ENCODE data around the gene KCNAB3. TPM values are rescaled to one million over a fixed set of nuclear protein-coding genes. Genes with fewer than 3 reads are reported as not detected.

KCNAB3 gene
- polyA plus RNA-seq, 1 donor (not counting 4 experiments of a cell fraction or from before 2014, with no cell fraction given): 2.0 TPM

- Histone ChIP-seq H3K9ac (ENCODE audit: control insufficient read depth, extremely low read depth, insufficient read depth, low read length) (no peak overlapping the region), H3K9me1 (ENCODE audit: control insufficient read depth, extremely low read depth, insufficient read depth, low read length) (no peaks in the 10 kb centered on the region), H2AFZ (ENCODE audit: control insufficient read depth, low read length) (no peak overlapping the region), H3K4me1 (ENCODE audit: control insufficient read depth, extremely low read depth, insufficient read depth, low read length) (no peaks in the 10 kb centered on the region), H3K36me3 (ENCODE audit: control insufficient read depth in 2 of 2, extremely low read depth in 1 of 2, insufficient read depth in 2 of 2, low read length in 2 of 2) (peaks cover 12 to 18% of the 10 kb centered on the region in 2 experiments), H3K79me2 (ENCODE audit: control insufficient read depth, insufficient read depth, low read length) (no peaks in the 10 kb centered on the region), H3K27me3 (ENCODE audit: control insufficient read depth, extremely low read depth, insufficient read depth, low read length) (no peaks in the 10 kb centered on the region), H3K4me2 (ENCODE audit: control insufficient read depth, extremely low read depth, insufficient read depth, low read depth, low read length) (no peak overlapping the region), H3K9me3 (ENCODE audit: control insufficient read depth, low read depth, low read length) (no peaks in the 10 kb centered on the region), H4K20me1 (ENCODE audit: control insufficient read depth, extremely low read depth, insufficient read depth, low read length) (no peaks in the 10 kb centered on the region), H3K27ac (ENCODE audit: control insufficient read depth, insufficient read depth, low read length) (no peak overlapping the region), H3K4me3 (ENCODE audit: control insufficient read depth in 2 of 3, extremely low read depth in 1 of 3, insufficient read depth in 2 of 3, low read depth in 1 of 3, low read length in 3 of 3) (no peak overlapping the region)
- no peak for DNase-seq (ENCODE audit: low read depth, low spot score)
- dilution Hi-C loops (cut with MboI; ENCODE audit: extremely low pct_ligation_motif_present, low sequenced_read_pairs): no loop called here
- no peak for FAIRE-seq
- TF ChIP-seq CTCF (optimal IDR thresholded peaks at IDR 0.05 in 1 of 3, IDR thresholded peaks at IDR 0.05 in 1 of 3, conservative IDR thresholded peaks at IDR 0.05 in 1 of 3; ENCODE audit: extremely low read depth in 1 of 3, insufficient read depth in 2 of 3, low read length in 3 of 3): no peak
Measured at GRCh38 chr17:7951143-7951792, 21.6 kb upstream of the KCNAB3 start.

GRCh38 chr17:7950578-7950977 is 20.9 kb upstream of the KCNAB3 start:
- H3K4me1 ChIP-seq (ENCODE audit: control insufficient read depth, extremely low read depth, insufficient read depth, low read length): no peaks in the 10 kb centered on the region
- H4K20me1 ChIP-seq (ENCODE audit: control insufficient read depth, extremely low read depth, insufficient read depth, low read length): no peaks in the 10 kb centered on the region
- TF ChIP-seq EZH2 (IDR thresholded peaks at IDR 0.05; ENCODE audit: low read length) (no peak), CTCF (optimal IDR thresholded peaks at IDR 0.05 in 1 of 3, IDR thresholded peaks at IDR 0.05 in 1 of 3, conservative IDR thresholded peaks at IDR 0.05 in 1 of 3; ENCODE audit: extremely low read depth in 1 of 3, insufficient read depth in 2 of 3, low read length in 3 of 3) (no peak)
- dilution Hi-C loops (cut with MboI; ENCODE audit: extremely low pct_ligation_motif_present, low sequenced_read_pairs): no loop called here
- no peak overlapping the region for H3K9ac ChIP-seq (ENCODE audit: control insufficient read depth, extremely low read depth, insufficient read depth, low read length)
- FAIRE-seq (no peak), DNase-seq (ENCODE audit: low read depth, low spot score) (no peak)
- no peak overlapping the region for H3K4me2 ChIP-seq (ENCODE audit: control insufficient read depth, extremely low read depth, insufficient read depth, low read depth, low read length)
- no peak overlapping the region for H3K27ac ChIP-seq (ENCODE audit: control insufficient read depth, insufficient read depth, low read length)
- no peak overlapping the region for H3K4me3 ChIP-seq (ENCODE audit: control insufficient read depth in 2 of 3, extremely low read depth in 1 of 3, insufficient read depth in 2 of 3, low read depth in 1 of 3, low read length in 3 of 3)
- H3K9me1 ChIP-seq (ENCODE audit: control insufficient read depth, extremely low read depth, insufficient read depth, low read length): no peaks in the 10 kb centered on the region
- H2AFZ ChIP-seq (ENCODE audit: control insufficient read depth, low read length): no peak overlapping the region
- no peaks in the 10 kb centered on the region for H3K27me3 ChIP-seq (ENCODE audit: control insufficient read depth, extremely low read depth, insufficient read depth, low read length)
- no peaks in the 10 kb centered on the region for H3K79me2 ChIP-seq (ENCODE audit: control insufficient read depth, insufficient read depth, low read length)
- no peaks in the 10 kb centered on the region for H3K9me3 ChIP-seq (ENCODE audit: control insufficient read depth, low read depth, low read length)
- H3K36me3 ChIP-seq (ENCODE audit: control insufficient read depth in 2 of 2, extremely low read depth in 1 of 2, insufficient read depth in 2 of 2, low read length in 2 of 2): peaks cover 13 to 25% of the 10 kb centered on the region in 2 experiments
